H9 (cell line): ENCODE results near the gene BMP7. TPM values are rescaled to one million over a fixed set of nuclear protein-coding genes. Genes with fewer than 3 reads are reported as not detected.

Source experiments
- DNase-seq: peaks from one replicate; pipeline ENCODE4 v3.0.0-alpha.2; 2017
- H2AFZ ChIP-seq: one replicate; pipeline ENCODE4 v1.6.1; 2013; ENCODE audit warnings: mild to moderate bottlenecking, low read length, control low read depth, moderate library complexity
- H2AK5ac ChIP-seq: 2 replicates; pipeline ENCODE4 v1.6.1; 2013; ENCODE audit warnings: low read length, control low read depth, mixed read lengths; ENCODE audit not compliant: insufficient read length
- H2BK120ac ChIP-seq: one replicate; pipeline ENCODE4 v1.6.1; 2013; ENCODE audit warnings: low read depth, mild to moderate bottlenecking, low read length, control low read depth, inconsistent platforms; ENCODE audit not compliant: poor library complexity, severe bottlenecking
- H2BK12ac ChIP-seq: 2 replicates; pipeline ENCODE4 v1.6.1; 2013; ENCODE audit warnings: low read length, control low read depth, mixed read lengths, low read depth; ENCODE audit not compliant: insufficient read length
- H2BK15ac ChIP-seq: 2 replicates; pipeline ENCODE4 v1.6.1; 2013; ENCODE audit warnings: low read depth, low read length, control low read depth
- H2BK20ac ChIP-seq: one replicate; pipeline ENCODE4 v1.6.1; 2013; ENCODE audit warnings: low read depth, mild to moderate bottlenecking, low read length, control low read depth, inconsistent platforms; ENCODE audit not compliant: poor library complexity, severe bottlenecking
- H2BK5ac ChIP-seq: 2 replicates; pipeline ENCODE4 v1.6.1; 2013; ENCODE audit warnings: low read length, control low read depth, mixed read lengths; ENCODE audit not compliant: insufficient read length
- H3K14ac ChIP-seq: 2 replicates; pipeline ENCODE4 v1.6.1; 2013; ENCODE audit warnings: low read length, control low read depth; ENCODE audit not compliant: insufficient read depth
- H3K18ac ChIP-seq: 2 replicates; pipeline ENCODE4 v1.6.1; 2013; ENCODE audit warnings: low read depth, mild to moderate bottlenecking, mixed read lengths, low read length, control low read depth; ENCODE audit not compliant: insufficient read length
- H3K23ac ChIP-seq: 2 replicates; pipeline ENCODE4 v1.6.1; 2013; ENCODE audit warnings: low read length, control low read depth, mixed read lengths, low read depth; ENCODE audit not compliant: insufficient read length
- H3K23me2 ChIP-seq: 2 replicates; pipeline ENCODE4 v1.6.1; 2013; ENCODE audit warnings: low read depth, mild to moderate bottlenecking, mixed read lengths, low read length, control low read depth; ENCODE audit not compliant: insufficient read length, poor library complexity, severe bottlenecking
- H3K27ac ChIP-seq: 2 replicates; pipeline ENCODE4 v1.5.1; 2013; ENCODE audit warnings: low read length, control low read depth, mixed read lengths, low read depth; ENCODE audit not compliant: insufficient read length
- H3K27me3 ChIP-seq: 2 replicates; pipeline ENCODE4 v1.6.1; 2013; ENCODE audit warnings: low read length, control low read depth, inconsistent platforms; ENCODE audit not compliant: insufficient read depth
- H3K4ac ChIP-seq: 2 replicates; pipeline ENCODE4 v1.6.1; 2013; ENCODE audit warnings: low read depth, mild to moderate bottlenecking, control low read depth, inconsistent platforms, low read length, moderate library complexity
- H3K4me1 ChIP-seq: 2 replicates; pipeline ENCODE4 v1.6.1; 2013; ENCODE audit warnings: low read length, control low read depth, inconsistent platforms; ENCODE audit not compliant: insufficient read depth
- H3K4me2 ChIP-seq: 2 replicates; pipeline ENCODE4 v1.6.1; 2013; ENCODE audit warnings: low read length, control low read depth, mixed read lengths; ENCODE audit not compliant: insufficient read length, insufficient read depth
- H3K56ac ChIP-seq: 2 replicates; pipeline ENCODE4 v1.6.1; 2013; ENCODE audit warnings: low read depth, mild to moderate bottlenecking, mixed read lengths, low read length, control low read depth; ENCODE audit not compliant: insufficient read length
- H3K79me1 ChIP-seq: 2 replicates; pipeline ENCODE4 v1.6.1; 2013; ENCODE audit warnings: low read depth, mild to moderate bottlenecking, moderate library complexity, low read length, control low read depth, inconsistent platforms; ENCODE audit not compliant: insufficient read depth, poor library complexity, severe bottlenecking
- H3K79me2 ChIP-seq: 2 replicates; pipeline ENCODE4 v1.6.1; 2013; ENCODE audit warnings: low read length, control low read depth, inconsistent platforms; ENCODE audit not compliant: insufficient read depth
- H3K9ac ChIP-seq: 2 replicates; pipeline ENCODE4 v1.6.1; 2013; ENCODE audit warnings: low read length, control low read depth, mixed read lengths; ENCODE audit not compliant: insufficient read length; ENCODE audit errors: extremely low read depth
- H3K9me3 ChIP-seq: one replicate; pipeline ENCODE4 v1.6.1; 2013; ENCODE audit warnings: low read depth, low read length, inconsistent platforms; ENCODE audit not compliant: control insufficient read depth
- H3T11ph ChIP-seq: one replicate; pipeline ENCODE4 v1.6.1; 2013; ENCODE audit warnings: mild to moderate bottlenecking, low read length, control low read depth, inconsistent platforms
- H4K20me1 ChIP-seq: one replicate; pipeline ENCODE4 v1.6.1; 2013; ENCODE audit not compliant: control insufficient read depth, insufficient read length, insufficient read depth
- H4K5ac ChIP-seq: 2 replicates; pipeline ENCODE4 v1.6.1; 2013; ENCODE audit warnings: low read depth, mild to moderate bottlenecking, mixed read lengths, low read length, control low read depth; ENCODE audit not compliant: insufficient read length
- H4K8ac ChIP-seq: replicated peaks from 2 replicates; pipeline ENCODE4 v1.6.1; 2013; ENCODE audit warnings: low read length, control low read depth, mixed read lengths, low read depth; ENCODE audit not compliant: insufficient read length
- H4K91ac ChIP-seq: 2 replicates; pipeline ENCODE4 v1.6.1; 2013; ENCODE audit warnings: low read depth, mild to moderate bottlenecking, moderate library complexity, mixed read lengths, low read length, control low read depth; ENCODE audit not compliant: insufficient read length
- H3K27ac Mint-ChIP-seq, 3 experiments: 2 replicates in 2 of 3; 3 replicates in 1 of 3; pipeline ENCODE4 v1.8.0; 2020 to 2021; ENCODE audit warnings: mixed read lengths in 3 of 3, mild to moderate bottlenecking in 1 of 3, moderate library complexity in 1 of 3
- H3K27me3 Mint-ChIP-seq: 2 replicates; pipeline ENCODE4 v1.8.0; 2021; ENCODE audit warnings: low read depth, mild to moderate bottlenecking, moderate library complexity, mixed read lengths
- H3K36me3 Mint-ChIP-seq, 3 experiments: 2 replicates in 2 of 3; 3 replicates in 1 of 3; pipeline ENCODE4 v1.8.0; 2020 to 2021; ENCODE audit warnings: low read depth in 3 of 3, mixed read lengths in 3 of 3; ENCODE audit not compliant: insufficient read depth in 1 of 3
- H3K4me1 Mint-ChIP-seq, 2 experiments: 2 replicates each; pipeline ENCODE4 v1.8.0; 2020; ENCODE audit warnings: mixed read lengths in 2 of 2
- H3K4me3 Mint-ChIP-seq, 2 experiments: 2 replicates in 1 of 2; 3 replicates in 1 of 2; pipeline ENCODE4 v1.8.0; 2020 to 2021; ENCODE audit warnings: mild to moderate bottlenecking in 2 of 2, mixed read lengths in 2 of 2, moderate library complexity in 1 of 2
- H3K9me3 Mint-ChIP-seq, 2 experiments: 2 replicates in 1 of 2; 3 replicates in 1 of 2; pipeline ENCODE4 v1.8.0; 2020; ENCODE audit warnings: mild to moderate bottlenecking in 2 of 2, mixed read lengths in 2 of 2, moderate library complexity in 1 of 2
- WGBS: extraction: QIAGEN DNeasy Blood & Tissue Kit; methylation state at CpG from one replicate; pipeline ENCODE4 v1.1.7; 2013; ENCODE audit warnings: missing lambda C conversion rate, low lambda C conversion rate, mixed read lengths; ENCODE audit not compliant: insufficient read length; ENCODE audit errors: extremely low coverage; 5-methylcytosine and 5-hydroxymethylcytosine counted together
- total RNA-seq: library from RNA; stranded (reverse); gene quantifications from 2 replicates; pipeline ENCODE4 v1.2.1, GENCODE V29; 2021
- TF ChIP-seq, protein P1 (sequence below): fragments of 200-600 bp; sonication (generic); conservative IDR thresholded peaks from 3 replicates; pipeline ENCODE4 v1.8.0; 2021; ENCODE audit warnings: antibody characterized with exemption, mild to moderate bottlenecking

Gene BMP7
- total RNA-seq, 1 experiment from 2014 or later, result 17.7 TPM

DNA sequence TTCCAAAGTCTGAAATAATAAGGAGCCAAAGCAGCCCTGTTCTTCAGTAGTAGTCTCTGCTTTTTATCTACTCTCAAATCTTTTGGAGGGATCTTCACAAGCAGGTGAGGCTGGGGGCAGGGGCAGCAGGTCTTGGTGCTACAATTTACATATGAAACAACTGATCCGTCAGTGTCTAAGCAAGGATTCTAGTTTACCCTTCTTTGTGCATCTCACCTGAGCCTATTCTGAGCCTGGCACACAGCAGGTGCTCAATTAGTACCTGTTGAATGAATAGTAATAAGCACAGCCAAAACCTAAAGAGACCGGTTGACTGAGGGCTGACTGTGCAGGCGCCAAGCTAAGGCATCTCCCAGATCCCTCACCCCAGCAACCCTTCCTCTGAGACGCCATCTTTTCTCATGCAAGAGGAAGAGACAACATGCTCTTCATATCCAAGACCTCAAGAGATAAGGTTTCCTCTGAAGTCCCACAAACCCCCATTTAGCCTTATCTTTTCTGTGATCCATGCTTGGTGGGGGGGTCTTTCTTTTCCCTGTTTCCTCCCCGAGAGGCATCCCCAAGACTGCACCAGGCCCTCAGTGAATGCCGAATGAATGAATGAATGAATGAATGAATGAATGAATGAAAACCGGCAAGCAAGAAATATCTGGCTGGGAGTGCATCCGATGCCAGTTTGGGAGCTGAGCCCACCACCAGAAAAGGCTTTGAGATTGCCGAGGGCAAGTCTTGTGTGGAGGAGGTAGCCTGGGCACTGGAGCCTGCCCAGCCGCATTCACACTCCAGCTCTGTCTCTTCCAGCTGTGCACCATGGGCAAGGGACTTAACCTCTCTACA, 2.9 kb upstream of the BMP7 start:
- Mint-ChIP-seq H3K9me3 (no peaks in the 10 kb centered on the region; a peak in 3 of 5 replicates), H3K27ac (no peak overlapping the region), H3K36me3 (no peaks in the 10 kb centered on the region), H3K27me3 (peaks cover 77% of the 10 kb centered on the region), H3K4me1 (peaks cover 44 to 63% of the 10 kb centered on the region in 2 experiments), H3K4me3 (peak overlapping the region; percentile 7 to 22; a peak in 3 of 5 replicates)
- Histone ChIP-seq H3K79me2 (no peaks in the 10 kb centered on the region), H3K14ac (no peak overlapping the region), H3K18ac (no peak overlapping the region), H3T11ph (no peak overlapping the region), H2BK20ac (no peak overlapping the region), H2BK12ac (no peak overlapping the region), H2BK120ac (no peak overlapping the region), H3K23me2 (peaks cover 17% of the 10 kb centered on the region), H4K91ac (no peak overlapping the region), H3K4ac (no peak overlapping the region), H3K9me3 (no peaks in the 10 kb centered on the region), H2BK5ac (no peak overlapping the region), H3K4me2 (peak overlapping the region; percentile 43), H4K5ac (no peak overlapping the region), H3K27me3 (peaks cover 37% of the 10 kb centered on the region), H4K20me1 (no peaks in the 10 kb centered on the region), H3K23ac (no peak overlapping the region), H4K8ac (no peak overlapping the region), H2AFZ (no peak overlapping the region), H3K4me1 (peaks cover 5% of the 10 kb centered on the region; the same call in 1 of the 2 replicates), H2BK15ac (no peak overlapping the region), H3K9ac (no peak overlapping the region), H2AK5ac (no peak overlapping the region), H3K56ac (no peak overlapping the region), H3K27ac (no peak overlapping the region), H3K79me1 (no peaks in the 10 kb centered on the region)
- DNase-seq, result no peak
- WGBS, result no CpG with 5 or more reads among the region's 10 CpGs
- TF ChIP-seq, protein P1, sequence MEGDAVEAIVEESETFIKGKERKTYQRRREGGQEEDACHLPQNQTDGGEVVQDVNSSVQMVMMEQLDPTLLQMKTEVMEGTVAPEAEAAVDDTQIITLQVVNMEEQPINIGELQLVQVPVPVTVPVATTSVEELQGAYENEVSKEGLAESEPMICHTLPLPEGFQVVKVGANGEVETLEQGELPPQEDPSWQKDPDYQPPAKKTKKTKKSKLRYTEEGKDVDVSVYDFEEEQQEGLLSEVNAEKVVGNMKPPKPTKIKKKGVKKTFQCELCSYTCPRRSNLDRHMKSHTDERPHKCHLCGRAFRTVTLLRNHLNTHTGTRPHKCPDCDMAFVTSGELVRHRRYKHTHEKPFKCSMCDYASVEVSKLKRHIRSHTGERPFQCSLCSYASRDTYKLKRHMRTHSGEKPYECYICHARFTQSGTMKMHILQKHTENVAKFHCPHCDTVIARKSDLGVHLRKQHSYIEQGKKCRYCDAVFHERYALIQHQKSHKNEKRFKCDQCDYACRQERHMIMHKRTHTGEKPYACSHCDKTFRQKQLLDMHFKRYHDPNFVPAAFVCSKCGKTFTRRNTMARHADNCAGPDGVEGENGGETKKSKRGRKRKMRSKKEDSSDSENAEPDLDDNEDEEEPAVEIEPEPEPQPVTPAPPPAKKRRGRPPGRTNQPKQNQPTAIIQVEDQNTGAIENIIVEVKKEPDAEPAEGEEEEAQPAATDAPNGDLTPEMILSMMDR, result no peak
